Measurements from ENCODE around the gene GAS2L1. TPM values are rescaled to one million over a fixed set of nuclear protein-coding genes. Genes with fewer than 3 reads are reported as not detected.

Gene GAS2L1
- total RNA-seq, 4 donors from 2014 or later = 49.0 to 94.8 (median 85.4) TPM

GRCh38 chr22:29305836-29306174, 645 bp upstream of the GAS2L1 start:
- H3K27ac ChIP-seq = no peak overlapping the region
- peak overlapping the region; percentile 88 for H3K4me3 ChIP-seq
- H3K27me3 ChIP-seq = no peaks in the 10 kb centered on the region
- 44% methylated on average over 7 of the region's 7 CpGs for WGBS
- H3K4me1 ChIP-seq = peaks cover 59% of the 10 kb centered on the region
- no peak for TF ChIP-seq CTCF (IDR thresholded peaks at IDR 0.05)
- TF ChIP-seq EP300 (IDR thresholded peaks at IDR 0.05) = no peak
- TF ChIP-seq POLR2AphosphoS5 (IDR thresholded peaks at IDR 0.05) = no peak
- TF ChIP-seq POLR2A (IDR thresholded peaks at IDR 0.05) = no peak
- H3K36me3 ChIP-seq = peaks cover 4% of the 10 kb centered on the region
- H3K9me3 ChIP-seq = no peaks in the 10 kb centered on the region
- DNase-seq (ENCODE audit: low spot score in 2 of 2) = no peak

- Histone ChIP-seq H3K4me3 (peak overlapping the region; percentile 88), H3K4me1 (peaks cover 71% of the 10 kb centered on the region), H3K9me3 (no peaks in the 10 kb centered on the region), H3K27me3 (no peaks in the 10 kb centered on the region), H3K27ac (peak overlapping the region; percentile 91), H3K36me3 (no peaks in the 10 kb centered on the region)
- 29% methylated on average over 1 of the region's 83 CpGs for WGBS
- DNase-seq (ENCODE audit: low spot score in 2 of 2) = peak in 1 of 2 donors; percentile 88
- TF ChIP-seq POLR2A (IDR thresholded peaks at IDR 0.05) = peak in 1 of 2 donors; percentile 39
- TF ChIP-seq POLR2AphosphoS5 (IDR thresholded peaks at IDR 0.05) = no peak
Measured at GRCh38 chr22:29306835-29307595, 565 bp downstream of the GAS2L1 start.

GRCh38 chr22:29307596-29308147, 1.2 kb downstream of the GAS2L1 start:
- TF ChIP-seq EP300 (IDR thresholded peaks at IDR 0.05) (no peak), POLR2A (IDR thresholded peaks at IDR 0.05) (no peak), CTCF (IDR thresholded peaks at IDR 0.05) (no peak), POLR2AphosphoS5 (IDR thresholded peaks at IDR 0.05) (no peak)
- Histone ChIP-seq H3K9me3 (no peaks in the 10 kb centered on the region), H3K4me3 (peak overlapping the region; percentile 88), H3K36me3 (no peaks in the 10 kb centered on the region), H3K27me3 (no peaks in the 10 kb centered on the region), H3K27ac (peak overlapping the region; percentile 91), H3K4me1 (peaks cover 70% of the 10 kb centered on the region)
- DNase-seq (ENCODE audit: low spot score in 2 of 2) = no peak
- 20% methylated on average over 11 of the region's 20 CpGs for WGBS

- Histone ChIP-seq H3K27me3 (peaks cover under 1% of the 10 kb centered on the region), H3K4me1 (peaks cover 70% of the 10 kb centered on the region), H3K36me3 (no peaks in the 10 kb centered on the region), H3K4me3 (peak overlapping the region; percentile 88), H3K27ac (peak overlapping the region; percentile 91), H3K9me3 (no peaks in the 10 kb centered on the region)
- 42% methylated on average over 8 of the region's 50 CpGs for WGBS
- TF ChIP-seq POLR2AphosphoS5 (IDR thresholded peaks at IDR 0.05) = no peak
- DNase-seq (ENCODE audit: low spot score in 2 of 2) = no peak
Measured at GRCh38 chr22:29308148-29308790, 1.8 kb downstream of the GAS2L1 start.

GRCh38 chr22:29308791-29309262, 2.4 kb downstream of the GAS2L1 start:
- Histone ChIP-seq H3K36me3 (no peaks in the 10 kb centered on the region), H3K27ac (peak overlapping the region; percentile 91), H3K27me3 (peaks cover 6% of the 10 kb centered on the region), H3K4me1 (peaks cover 74% of the 10 kb centered on the region), H3K9me3 (no peaks in the 10 kb centered on the region), H3K4me3 (peak overlapping the region; percentile 88)
- TF ChIP-seq POLR2A (IDR thresholded peaks at IDR 0.05) = no peak
- WGBS = 39% methylated on average over 8 of the region's 13 CpGs
- no peak for DNase-seq (ENCODE audit: low spot score in 2 of 2)

- DNase-seq (ENCODE audit: low spot score in 2 of 2) = peak in 1 of 2 donors; percentile 69
- WGBS = 73% methylated on average over 8 of the region's 21 CpGs
- H3K9me3 ChIP-seq = no peaks in the 10 kb centered on the region
- peaks cover 80% of the 10 kb centered on the region for H3K4me1 ChIP-seq
- no peak for TF ChIP-seq EP300 (IDR thresholded peaks at IDR 0.05)
- no peak for TF ChIP-seq CTCF (IDR thresholded peaks at IDR 0.05)
- no peak for TF ChIP-seq POLR2A (IDR thresholded peaks at IDR 0.05)
- no peak for TF ChIP-seq POLR2AphosphoS5 (IDR thresholded peaks at IDR 0.05)
- peak overlapping the region; percentile 88 for H3K4me3 ChIP-seq
- peaks cover 13% of the 10 kb centered on the region for H3K27me3 ChIP-seq
- peak overlapping the region; percentile 91 for H3K27ac ChIP-seq
- no peaks in the 10 kb centered on the region for H3K36me3 ChIP-seq
Measured at GRCh38 chr22:29309332-29310064, 3.0 kb downstream of the GAS2L1 start.
